NCI-H1694 (cell line): Measurements from ENCODE around the gene MYL4.
"Not testable (repeated sequence)": the region's sequence is repeated elsewhere in the genome, so short reads cannot be mapped to it uniquely, and the experiment has no call there.

ENCODE experiments used
- DNase-seq: peaks from one replicate; lab custom pipeline; 2025; lab: John Stamatoyannopoulos, UW

The MYL4 gene

DNA sequence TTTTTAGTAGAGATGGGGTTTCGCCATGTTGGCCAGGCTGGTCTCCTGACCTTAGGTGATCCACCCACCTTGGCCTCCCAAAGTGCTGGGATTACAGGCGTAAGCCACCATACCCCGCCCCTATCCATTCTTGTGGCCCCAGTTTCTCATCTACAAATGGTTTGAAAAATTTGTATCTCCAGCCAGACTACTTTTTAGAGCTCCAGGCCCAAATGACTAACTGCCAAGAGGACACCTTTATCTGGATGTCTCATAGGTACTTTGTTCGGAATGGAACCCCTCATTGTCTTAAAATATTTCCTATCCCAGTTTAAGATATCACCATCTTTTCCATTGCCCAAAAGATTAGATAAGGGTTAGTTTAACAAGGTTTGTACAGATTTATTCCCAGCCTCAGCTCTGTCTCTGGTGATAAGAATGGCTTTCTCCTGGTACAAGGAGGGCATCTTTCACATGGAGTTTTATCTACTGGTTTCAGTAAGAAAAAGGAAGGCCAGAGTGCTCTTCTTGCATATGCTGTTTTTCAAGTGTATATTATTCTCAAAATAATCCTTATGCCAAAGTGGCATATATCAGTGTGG is 15.1 kb upstream of the MYL4 start:
- DNase-seq = no peak

DNA sequence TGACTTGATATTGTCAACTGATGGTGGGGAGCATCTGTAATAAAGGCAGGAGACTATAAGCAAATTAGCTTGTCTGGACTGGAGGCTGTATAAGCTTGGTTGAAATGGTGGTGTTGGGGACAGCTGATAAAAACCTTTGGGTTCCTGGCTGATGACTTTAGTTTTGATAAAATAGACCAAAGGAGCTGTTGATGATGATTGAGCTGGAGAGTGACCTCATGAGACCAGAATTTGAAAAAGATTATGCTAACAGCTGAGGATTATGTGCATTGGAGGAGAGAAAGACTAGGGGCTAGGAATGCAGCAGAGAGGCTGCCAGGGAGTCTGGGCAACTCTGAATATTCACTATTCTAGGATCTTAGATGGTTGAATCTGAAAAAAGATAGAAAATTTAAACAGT is 11.3 kb upstream of the MYL4 start:
- DNase-seq = no peak

DNA sequence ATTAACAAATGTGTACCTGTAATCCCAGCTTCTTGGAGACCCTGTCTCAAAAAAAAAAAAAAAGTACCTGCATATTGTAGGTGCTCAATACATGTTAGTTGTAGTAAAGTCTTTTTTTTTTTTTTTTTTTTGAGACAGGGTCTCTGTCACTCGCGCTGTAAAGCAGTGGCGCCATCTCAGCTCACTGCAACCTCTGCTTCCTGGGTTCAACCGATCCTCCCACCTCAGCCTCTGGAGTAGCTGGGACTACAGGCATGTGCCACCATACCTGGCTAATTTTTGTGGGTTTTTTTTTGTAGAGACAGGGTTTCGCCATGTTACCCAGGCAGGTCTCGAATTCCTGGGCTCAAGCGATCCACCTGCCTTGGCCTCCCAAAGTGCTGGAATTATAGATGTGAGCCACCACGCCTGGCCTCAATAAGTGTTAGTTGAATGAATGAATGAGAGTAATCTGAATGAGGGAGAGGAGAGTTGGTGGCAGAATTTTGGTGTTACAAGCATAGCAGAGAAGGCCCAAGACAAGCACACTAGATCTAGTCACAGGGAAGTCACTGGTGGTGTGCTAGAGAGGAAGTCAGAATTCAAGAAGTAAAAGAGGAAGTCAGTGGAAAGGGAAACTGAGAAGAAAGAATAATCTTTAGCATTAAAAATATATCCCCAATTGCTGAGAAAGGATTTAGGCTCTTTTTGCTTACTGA is 9.4 kb upstream of the MYL4 start:
- DNase-seq = no peak

DNA sequence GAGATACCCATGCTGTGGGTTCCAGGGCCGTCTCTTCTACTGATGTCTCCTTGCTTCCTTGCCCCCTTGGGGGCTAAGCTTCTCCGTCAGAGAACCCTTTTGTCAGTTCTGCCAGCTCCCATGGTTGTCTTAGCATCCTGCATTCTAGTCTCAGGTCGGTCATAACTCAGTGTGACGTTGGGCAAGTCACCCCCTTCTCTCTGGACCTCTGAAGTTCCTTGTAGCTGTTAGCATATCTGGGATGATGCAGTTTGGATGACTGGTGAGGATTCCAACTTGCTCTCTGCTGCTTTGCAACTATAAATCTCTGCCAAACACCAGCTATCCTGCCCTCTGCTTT is 8.9 kb upstream of the MYL4 start:
- DNase-seq = no peak

DNA sequence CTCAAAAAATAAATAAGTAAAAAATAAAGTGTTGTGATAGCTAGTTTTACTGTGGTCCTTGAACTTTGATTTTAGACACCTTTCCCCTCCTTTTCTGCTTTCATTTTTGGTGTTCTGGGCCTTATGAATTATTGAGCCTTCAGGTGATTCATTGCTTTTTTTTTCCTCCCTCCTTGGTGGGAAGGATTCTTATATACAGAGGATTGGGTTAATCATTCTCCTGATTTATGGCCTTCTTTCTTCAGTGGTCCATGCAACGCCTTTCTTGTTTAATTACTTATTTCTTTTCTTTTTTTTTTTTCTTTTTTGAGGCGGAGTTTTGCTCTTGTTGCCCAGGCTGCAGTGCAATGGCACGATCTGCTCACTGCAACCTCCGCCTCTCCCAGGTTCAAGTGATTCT is 8.0 kb upstream of the MYL4 start:
- DNase-seq = no peak

DNA sequence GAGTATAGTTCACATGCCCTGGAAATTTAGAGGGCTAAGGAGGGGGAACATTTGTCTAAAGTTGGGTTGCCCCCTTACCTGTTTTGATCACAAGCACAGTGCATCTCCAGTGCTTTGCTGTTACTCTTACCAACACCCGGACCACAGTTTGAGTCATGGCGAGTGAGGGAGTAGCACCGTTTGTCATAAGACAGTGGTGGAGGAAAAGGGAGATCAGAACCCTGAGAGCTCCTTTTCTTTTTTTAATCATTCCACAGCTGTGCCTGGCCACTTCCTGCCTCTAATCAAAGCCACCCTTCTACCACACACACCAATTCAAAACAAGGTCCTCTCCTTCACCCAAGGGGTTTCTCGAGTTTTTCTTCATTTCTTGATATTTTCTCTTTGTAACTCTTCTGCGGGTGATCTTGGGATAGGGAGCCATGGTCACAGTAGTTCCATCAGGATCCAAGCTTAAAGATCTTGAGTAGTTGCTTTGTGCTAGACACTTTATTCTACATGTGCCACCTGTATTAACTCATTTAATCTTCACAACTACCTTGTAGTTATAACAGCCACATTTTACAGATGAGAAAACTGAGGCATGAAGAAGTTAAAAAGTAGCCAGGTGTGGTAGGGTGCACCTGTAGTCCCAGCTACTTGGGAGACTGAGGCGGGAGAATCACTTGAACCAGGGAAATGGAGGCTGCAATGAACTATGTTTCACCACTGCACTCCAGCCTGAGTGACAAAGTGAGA is 5.0 kb upstream of the MYL4 start:
- DNase-seq = no peak

DNA sequence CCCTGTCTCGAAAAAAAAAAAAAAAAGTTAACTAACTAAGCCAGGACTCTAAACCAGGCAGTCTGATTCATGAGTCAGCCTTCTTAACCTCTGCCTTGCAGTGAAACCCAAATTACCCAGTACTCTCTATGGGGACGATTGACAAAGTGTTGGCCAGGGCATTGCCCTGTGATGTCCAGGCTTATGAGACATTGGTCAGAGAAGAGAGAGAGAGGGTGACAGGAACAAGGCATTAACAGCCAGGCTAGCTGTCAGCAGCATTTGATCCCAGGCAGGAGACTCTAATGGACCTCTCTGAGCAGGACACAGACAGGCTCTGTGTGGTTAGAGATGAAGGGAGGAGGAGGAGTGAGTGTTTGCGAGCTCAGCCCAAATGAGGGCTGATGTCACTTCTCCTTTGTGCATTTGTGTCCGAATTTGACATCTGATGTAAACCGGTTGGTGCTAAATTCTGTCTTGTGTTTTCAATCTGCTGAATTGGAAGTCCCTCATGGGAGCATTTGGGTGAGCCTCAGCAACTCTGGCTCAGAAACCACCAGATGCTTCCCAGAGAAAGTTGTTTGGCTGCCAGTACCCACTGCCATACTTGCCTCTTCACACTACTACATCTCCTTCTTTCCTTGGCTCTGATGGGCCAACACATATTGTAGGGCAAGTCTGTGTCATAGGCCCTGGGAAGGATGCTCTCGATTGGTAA is 4.3 kb upstream of the MYL4 start:
- peak; percentile 20 for DNase-seq

DNA sequence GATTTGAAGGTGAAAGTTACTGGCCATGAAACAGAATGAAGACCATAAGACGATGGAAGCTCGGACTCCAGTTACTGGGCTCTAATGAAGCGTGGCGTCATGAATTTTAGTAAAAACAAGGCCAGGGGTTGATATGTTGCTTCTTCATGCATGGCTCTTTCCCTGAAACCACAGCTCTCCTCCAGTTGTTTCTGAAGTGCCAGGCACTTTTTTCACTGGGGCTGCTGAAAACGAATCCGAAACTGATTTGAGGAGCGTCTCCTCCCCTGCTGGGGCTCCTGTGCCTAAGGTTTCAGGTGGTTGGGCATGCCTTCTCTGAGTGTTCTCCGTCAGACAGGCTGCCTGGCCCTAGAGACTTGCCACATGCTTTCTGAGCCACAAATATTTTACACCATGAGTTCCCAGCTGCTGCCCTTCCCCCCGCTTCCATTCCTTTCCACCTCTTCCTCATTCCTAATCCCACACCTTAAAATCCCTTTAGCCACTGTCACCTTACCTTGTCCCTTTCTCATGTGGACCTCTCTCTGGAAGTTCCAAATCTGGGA is 3.7 kb upstream of the MYL4 start:
- no peak for DNase-seq

DNA sequence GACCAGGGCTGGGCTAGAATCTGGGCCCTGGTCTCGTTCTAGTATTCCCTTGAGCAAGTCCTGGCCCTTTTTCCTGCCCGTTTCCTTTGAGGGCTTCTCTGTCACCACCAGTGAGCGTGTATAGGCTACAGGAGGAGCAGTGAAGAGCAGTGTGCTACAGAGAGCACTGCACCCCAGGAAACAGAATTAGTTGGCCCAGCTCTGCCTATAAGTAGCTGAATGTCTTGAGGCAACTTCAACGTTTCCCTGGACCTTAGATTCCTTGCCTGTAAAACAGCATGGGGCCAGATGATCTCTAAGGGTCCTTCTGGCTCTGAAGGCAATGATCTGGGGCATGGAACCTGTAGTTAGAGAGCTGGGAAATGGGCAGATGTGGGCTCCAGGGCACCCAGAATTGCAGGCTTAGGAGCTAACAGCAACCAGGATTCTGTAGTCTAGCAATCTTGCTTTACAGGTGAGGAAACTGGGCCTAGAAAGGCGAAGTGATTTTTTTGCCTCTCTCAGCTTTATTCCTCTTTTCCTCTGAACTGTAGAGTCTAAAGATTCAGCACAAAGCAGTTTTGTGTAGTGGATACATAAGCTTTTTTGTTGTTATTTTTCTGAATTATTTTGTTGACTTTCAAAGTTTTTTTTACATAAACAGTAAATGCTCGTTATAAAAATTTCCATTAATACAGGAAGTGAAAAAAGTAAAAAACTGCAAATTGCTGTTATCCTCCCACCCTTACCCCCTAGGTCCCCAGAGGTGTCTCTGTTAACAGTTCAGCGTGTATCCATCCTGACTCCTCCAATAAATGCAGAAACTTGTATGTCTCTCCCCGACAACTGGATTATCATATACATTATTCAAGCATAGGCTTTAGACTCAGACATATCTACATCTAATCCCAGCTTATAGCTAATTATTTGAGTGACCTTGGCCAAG is 1.7 kb upstream of the MYL4 start:
- no peak for DNase-seq

DNA sequence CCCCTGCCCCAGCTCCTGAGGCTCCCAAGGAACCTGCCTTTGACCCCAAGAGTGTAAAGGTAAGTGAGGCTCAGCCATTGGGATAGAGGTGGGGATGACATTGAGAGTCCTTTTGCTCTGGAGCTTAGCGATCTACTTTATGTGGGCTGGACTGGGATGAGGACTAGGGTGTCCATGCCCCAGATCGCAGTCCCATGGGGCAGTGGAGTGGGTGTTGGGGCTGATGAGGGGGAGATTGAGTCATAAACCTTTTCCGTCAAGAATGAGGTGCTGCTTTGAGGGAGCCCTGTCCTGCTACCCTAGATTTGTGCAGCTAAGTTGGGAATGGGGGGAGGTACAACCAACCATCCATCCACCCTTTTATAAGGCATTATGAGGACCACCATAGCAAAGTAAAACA is 351 bp downstream of the MYL4 start:
- no peak for DNase-seq

DNA sequence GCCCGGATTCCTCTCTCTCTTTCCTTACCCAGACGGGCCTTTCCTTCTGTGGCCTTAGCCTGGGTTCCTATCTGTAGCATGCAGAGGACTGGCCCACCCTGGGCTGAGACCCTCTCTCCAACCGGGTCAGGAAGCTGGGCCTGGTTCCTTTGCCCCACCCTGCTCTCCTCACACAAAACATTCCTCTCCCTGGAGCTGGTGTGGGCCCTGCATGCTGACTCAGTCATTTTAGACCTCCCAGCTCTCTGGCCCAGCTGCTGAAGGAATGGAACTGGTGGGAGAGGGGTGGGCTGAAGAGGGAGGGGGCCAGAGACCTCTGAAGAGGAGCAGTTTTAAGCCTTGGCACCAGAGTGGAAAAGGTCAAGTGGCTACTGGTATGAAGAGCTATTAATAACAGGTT is 957 bp downstream of the MYL4 start:
- DNase-seq = no peak

DNA sequence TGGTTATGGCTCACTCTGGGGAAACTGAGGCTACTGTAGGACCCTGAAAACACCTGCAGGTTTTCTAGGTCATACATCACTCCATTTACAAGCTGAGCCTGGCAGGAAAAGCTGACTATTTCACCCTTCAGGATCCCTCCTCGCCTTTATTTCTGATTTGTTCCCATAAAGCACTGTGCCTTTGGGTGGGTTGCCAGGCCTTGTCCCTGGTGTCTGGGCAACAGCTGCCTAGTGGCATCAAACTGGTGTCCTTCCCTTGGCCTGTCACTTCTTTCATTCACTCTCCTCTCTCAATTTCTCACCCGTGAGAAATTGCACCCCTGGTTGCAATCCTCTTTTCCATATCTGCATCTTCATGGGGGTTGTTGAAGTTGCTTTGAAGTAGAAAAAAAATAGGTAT is 1.6 kb downstream of the MYL4 start:
- no peak for DNase-seq

DNA sequence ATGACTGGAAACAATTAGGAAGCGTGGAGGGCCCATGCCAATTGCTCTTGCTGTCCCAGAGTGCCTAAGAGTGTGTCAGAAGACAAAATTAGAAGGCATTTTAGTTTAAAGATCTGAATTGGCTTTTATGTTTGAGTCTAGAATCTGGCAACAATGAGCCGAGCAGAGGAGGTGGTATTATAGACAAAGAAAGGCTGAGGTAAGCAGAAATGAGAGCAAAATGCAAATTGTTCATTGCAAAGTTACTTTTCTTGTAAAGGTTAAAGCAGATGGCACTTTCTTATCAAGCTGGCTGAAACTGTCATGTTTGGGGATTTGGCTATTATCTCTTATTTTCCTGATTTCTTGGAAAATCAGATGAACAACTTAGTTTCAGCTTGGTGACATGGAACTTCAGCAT is 3.3 kb downstream of the MYL4 start:
- DNase-seq = no peak

DNA sequence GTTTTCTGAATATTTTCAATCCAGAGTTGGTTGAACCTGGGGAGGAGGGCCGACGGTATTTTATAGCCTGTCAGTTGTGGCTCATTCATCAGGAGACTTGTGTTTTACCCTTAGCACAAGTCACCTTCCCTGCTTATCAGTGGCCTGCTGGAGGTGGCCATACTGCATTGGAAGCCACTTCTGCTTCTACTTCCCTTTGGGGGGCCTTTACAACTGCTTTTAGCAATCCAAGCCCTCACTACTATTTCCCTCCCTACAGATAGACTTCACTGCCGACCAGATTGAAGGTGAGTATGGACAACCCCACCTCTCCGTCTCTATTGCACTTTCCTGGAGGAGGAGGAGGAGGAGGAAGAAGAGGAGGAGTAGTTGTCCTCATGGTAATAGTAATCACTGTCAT is 4.4 kb downstream of the MYL4 start:
- no peak for DNase-seq

DNA sequence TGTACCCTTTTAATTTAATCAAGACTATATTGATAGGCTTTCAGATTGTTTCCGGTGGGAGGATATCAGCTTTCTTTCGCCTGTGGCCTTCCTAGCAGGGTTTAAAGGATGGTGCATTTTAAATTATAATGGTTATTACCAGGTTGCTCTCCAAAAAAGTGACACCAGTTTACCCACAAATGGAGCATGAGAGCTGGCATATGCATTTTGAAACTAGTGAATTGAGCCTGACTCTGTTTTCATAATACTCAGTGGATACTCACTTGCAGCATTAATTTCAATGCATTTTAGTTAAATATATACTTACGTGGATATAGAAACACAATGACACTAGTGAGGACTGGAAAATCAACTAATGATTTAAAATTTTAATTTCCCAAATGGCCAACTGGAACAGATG is 5.8 kb downstream of the MYL4 start:
- DNase-seq = no peak

DNA sequence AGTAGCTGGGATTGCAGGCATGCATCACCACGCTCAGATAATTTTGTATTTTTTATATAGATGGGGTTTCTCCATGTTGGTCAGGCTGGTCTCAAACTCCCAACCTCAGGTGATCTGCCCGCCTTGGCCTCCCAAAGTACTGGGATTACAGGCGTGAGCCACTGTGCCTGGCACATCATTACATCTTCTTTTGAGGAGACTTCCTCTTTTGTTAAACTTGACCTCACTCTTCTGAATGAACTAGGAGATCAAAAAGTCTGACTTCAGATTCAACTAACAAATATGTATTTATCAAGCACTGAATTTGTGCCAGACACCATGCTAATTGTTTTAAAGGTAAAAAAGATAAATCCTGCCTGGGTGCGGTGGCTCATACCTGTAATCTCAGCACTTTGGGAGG is 7.7 kb downstream of the MYL4 start:
- not testable (repeated sequence) for DNase-seq

DNA sequence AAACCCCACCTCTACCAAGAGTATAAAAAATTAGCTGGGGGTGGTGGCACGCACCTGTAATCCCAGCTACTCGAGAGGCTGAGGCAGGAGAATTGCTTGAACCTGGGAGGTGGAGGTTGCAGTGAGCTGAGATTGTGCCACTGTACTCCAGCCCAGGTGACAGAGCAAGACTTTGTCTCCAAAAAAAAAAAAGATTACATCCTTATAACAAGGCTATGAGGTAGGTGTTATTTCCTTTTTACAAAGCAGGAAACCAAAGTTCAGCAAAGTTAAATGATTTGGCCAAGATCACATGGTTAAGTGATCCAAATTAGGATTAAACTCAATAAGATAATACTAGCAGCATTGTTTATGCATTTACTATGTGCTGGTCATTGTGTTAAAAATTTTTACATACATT is 8.1 kb downstream of the MYL4 start:
- not testable (repeated sequence) for DNase-seq

DNA sequence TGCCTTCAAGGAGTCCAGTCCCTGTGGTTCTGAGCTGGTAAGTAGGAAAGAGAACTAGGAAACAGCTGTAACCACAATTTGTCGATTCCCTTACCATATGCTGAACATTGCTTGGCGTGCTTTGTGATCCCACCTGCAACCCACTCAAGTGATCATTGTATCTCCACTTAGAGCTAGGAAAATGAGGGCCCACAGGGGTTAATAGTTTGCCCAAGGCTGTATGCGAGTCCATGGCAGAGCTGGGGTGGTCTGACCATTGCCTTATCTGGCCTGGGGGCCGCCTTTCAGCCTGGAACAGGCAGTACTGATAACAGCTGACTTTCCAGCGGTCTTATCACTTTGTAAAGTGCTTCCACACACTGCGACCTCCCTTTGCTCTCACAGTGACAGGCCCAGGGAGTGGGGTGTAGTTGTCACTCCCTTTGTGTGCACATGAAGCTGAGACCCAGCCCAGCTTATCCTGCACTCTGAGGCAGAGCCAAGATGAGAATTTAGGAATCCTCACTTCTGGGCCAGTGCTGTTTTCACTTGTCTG is 9.8 kb downstream of the MYL4 start:
- no peak for DNase-seq

DNA sequence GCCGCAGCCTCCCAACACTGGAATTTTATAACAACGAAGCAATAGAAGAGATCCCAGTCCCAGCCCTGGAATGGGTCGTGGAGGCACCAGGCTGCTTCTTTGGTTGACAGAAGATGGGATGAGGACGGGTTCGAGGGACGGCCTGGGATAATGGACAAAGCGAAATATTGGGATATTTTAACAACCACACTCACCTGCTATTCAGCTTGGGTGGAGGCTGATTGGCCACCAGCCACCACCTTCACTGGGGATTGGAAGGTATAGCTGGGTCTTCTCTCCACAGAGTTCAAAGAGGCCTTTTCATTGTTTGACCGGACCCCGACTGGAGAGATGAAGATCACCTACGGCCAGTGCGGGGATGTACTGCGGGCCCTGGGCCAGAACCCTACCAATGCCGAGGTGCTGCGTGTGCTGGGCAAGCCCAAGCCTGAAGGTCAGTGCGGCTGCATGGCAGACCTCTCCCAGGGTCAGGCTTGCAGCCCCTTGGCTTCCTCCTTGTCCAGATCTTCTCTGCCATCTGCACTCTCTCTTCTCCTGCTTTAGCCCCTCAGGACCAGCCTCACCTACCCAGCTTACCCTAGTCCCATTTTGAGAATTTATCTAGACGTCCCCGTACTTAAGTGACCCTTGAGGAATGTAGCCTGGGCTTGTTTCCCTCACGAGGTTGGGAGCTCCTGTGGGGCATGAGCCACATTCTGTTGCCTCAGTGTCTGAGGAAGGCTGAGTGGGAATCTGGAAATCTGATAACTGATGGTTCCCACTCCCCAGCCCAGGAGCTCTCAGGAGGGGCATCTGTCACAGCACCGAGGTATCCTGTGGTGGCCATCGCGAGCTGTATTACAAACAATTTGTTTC is 10.7 kb downstream of the MYL4 start:
- no peak for DNase-seq

DNA sequence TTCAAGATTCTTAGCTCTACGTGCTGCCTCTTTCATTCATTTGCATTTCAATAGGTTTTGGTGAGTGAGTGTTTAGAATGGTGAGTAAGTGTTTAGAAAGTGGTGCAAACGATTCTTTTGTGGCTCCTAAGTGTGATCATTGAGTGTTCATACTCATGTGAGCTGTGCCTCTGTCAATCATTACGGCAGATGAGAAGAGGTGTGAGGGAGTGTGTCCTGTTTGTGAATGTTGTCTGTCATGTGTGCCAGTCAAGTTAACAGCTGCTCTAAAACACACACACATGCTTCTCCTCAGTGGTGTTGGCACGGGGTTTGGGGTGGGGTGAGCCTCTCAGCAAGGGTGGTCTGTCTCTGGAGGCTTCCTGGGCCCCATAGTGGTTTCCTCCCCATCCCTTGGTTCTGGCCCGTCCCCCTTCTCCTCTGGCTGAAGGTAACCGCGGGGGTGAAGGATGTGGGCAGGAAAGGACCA is 11.4 kb downstream of the MYL4 start:
- no peak for DNase-seq
